B cell (primary cell): Measurements from ENCODE around the gene KCNMB2.

Experiments used
- EZH2 ChIP-seq: IDR thresholded peaks from 2 replicates; pipeline ENCODE4 v1.6.1; 2012; ENCODE audit warnings: borderline replicate concordance, low read depth, mild to moderate bottlenecking, moderate library complexity, low read length; ENCODE audit not compliant: insufficient read depth, poor library complexity, severe bottlenecking
- TF ChIP-seq, protein P1 (sequence below): fragments of 200-600 bp; IDR thresholded peaks from one replicate; pipeline ENCODE4 v1.8.0; 2022; ENCODE audit warnings: antibody characterized with exemption, mild to moderate bottlenecking

DNA sequence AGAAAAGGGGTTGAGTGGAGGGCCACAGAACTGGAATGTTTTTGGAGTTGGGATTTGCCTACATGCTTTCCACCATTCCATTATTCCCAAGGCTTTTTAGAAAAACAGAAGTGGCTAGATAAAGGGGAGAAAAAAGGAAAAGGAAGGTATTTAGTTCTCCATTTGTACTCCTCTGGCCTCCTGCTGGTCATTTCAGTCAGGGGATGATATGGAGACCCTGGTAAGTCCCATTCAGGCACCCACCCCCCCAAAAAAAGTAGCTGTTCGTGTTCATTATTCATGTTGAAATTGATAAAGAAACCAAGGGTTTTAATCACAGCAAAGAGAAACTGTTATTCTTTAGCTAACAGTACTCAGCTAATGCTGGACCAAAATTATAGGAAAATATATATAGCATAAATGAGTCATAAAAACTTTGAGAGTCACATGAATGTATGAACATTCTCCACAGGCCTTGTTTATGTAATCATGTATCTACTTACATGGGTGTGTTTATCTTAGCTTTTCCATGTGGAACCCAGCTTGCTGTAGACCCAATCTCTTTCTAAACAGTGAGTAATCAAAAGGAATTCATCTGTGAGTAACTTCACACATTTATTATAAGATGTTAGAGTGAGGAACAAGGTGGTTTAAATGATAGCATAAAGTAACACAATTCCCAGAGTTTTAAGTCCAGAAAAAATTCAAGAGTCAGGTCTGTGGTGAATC is 167.2 kb downstream of the KCNMB2 start:
- TF ChIP-seq, protein P1, sequence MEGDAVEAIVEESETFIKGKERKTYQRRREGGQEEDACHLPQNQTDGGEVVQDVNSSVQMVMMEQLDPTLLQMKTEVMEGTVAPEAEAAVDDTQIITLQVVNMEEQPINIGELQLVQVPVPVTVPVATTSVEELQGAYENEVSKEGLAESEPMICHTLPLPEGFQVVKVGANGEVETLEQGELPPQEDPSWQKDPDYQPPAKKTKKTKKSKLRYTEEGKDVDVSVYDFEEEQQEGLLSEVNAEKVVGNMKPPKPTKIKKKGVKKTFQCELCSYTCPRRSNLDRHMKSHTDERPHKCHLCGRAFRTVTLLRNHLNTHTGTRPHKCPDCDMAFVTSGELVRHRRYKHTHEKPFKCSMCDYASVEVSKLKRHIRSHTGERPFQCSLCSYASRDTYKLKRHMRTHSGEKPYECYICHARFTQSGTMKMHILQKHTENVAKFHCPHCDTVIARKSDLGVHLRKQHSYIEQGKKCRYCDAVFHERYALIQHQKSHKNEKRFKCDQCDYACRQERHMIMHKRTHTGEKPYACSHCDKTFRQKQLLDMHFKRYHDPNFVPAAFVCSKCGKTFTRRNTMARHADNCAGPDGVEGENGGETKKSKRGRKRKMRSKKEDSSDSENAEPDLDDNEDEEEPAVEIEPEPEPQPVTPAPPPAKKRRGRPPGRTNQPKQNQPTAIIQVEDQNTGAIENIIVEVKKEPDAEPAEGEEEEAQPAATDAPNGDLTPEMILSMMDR: no peak
- no peak for TF ChIP-seq EZH2
